ENCODE data around the gene KDM4C. TPM values are rescaled to one million over a fixed set of nuclear protein-coding genes. Genes with fewer than 3 reads are reported as not detected.

Gene KDM4C
- polyA plus RNA-seq, 3 donors, result 16.4 to 17.5 (median 16.7) TPM

GRCh38 chr9:7085357-7085756, 327.6 kb downstream of the KDM4C start:
- no peak for DNase-seq (ENCODE audit: low read depth in 3 of 3, low spot score in 2 of 3)

GRCh38 chr9:7086389-7086788, 328.6 kb downstream of the KDM4C start:
- no peak for DNase-seq (ENCODE audit: low read depth in 3 of 3, low spot score in 2 of 3)

GRCh38 chr9:7088611-7089010, 330.8 kb downstream of the KDM4C start:
- no peak for DNase-seq (ENCODE audit: low read depth in 3 of 3, low spot score in 2 of 3)

GRCh38 chr9:7089406-7090193, 331.8 kb downstream of the KDM4C start:
- DNase-seq (ENCODE audit: low read depth in 3 of 3, low spot score in 2 of 3), result no peak

- DNase-seq (ENCODE audit: low read depth in 3 of 3, low spot score in 2 of 3), result no peak
These were observed 335.3 kb downstream of the KDM4C start for GRCh38 chr9:7093040-7093439.

GRCh38 chr9:7094052-7094451, 336.3 kb downstream of the KDM4C start:
- no peak for DNase-seq (ENCODE audit: low read depth in 3 of 3, low spot score in 2 of 3)

- DNase-seq (ENCODE audit: low read depth in 3 of 3, low spot score in 2 of 3), result no peak
These were observed 336.8 kb downstream of the KDM4C start for GRCh38 chr9:7094576-7094975.

GRCh38 chr9:7095058-7095457, 337.3 kb downstream of the KDM4C start:
- no peak for DNase-seq (ENCODE audit: low read depth in 3 of 3, low spot score in 2 of 3)

GRCh38 chr9:7097040-7097715, 339.4 kb downstream of the KDM4C start:
- DNase-seq (ENCODE audit: low read depth in 3 of 3, low spot score in 2 of 3), result no peak

GRCh38 chr9:7097785-7098752, 340.3 kb downstream of the KDM4C start:
- no peak for DNase-seq (ENCODE audit: low read depth in 3 of 3, low spot score in 2 of 3)

- no peak for DNase-seq (ENCODE audit: low read depth in 3 of 3, low spot score in 2 of 3)
These were observed 345.6 kb downstream of the KDM4C start for GRCh38 chr9:7103367-7103766.

GRCh38 chr9:7103771-7104170, 346.0 kb downstream of the KDM4C start:
- no peak for DNase-seq (ENCODE audit: low read depth in 3 of 3, low spot score in 2 of 3)

- no peak for DNase-seq (ENCODE audit: low read depth in 3 of 3, low spot score in 2 of 3)
These were observed 346.9 kb downstream of the KDM4C start for GRCh38 chr9:7104625-7105024.

GRCh38 chr9:7105095-7105494, 347.3 kb downstream of the KDM4C start:
- DNase-seq (ENCODE audit: low read depth in 3 of 3, low spot score in 2 of 3), result no peak

GRCh38 chr9:7108936-7109335, 351.2 kb downstream of the KDM4C start:
- DNase-seq (ENCODE audit: low read depth in 3 of 3, low spot score in 2 of 3), result no peak

GRCh38 chr9:7111413-7111812, 353.6 kb downstream of the KDM4C start:
- no peak for DNase-seq (ENCODE audit: low read depth in 3 of 3, low spot score in 2 of 3)

- DNase-seq (ENCODE audit: low read depth in 3 of 3, low spot score in 2 of 3), result no peak
These were observed 357.8 kb downstream of the KDM4C start for GRCh38 chr9:7115606-7116005.

GRCh38 chr9:7117676-7118561, 360.1 kb downstream of the KDM4C start:
- DNase-seq (ENCODE audit: low read depth in 3 of 3, low spot score in 2 of 3), result no peak

- DNase-seq (ENCODE audit: low read depth in 3 of 3, low spot score in 2 of 3), result no peak
These were observed 360.9 kb downstream of the KDM4C start for GRCh38 chr9:7118633-7119032.

- no peak for DNase-seq (ENCODE audit: low read depth in 3 of 3, low spot score in 2 of 3)
These were observed 361.8 kb downstream of the KDM4C start for GRCh38 chr9:7119612-7120011.

Measured in right renal cortex interstitium (tissue), 3 donors.